K562 (cell line): ENCODE data around the gene FAR1. TPM values are rescaled to one million over a fixed set of nuclear protein-coding genes. Genes with fewer than 3 reads are reported as not detected.

ENCODE experiments used
- ATAC-seq: fragments of 200-7000 bp; cut with Tn5 transposase; 3 replicates; pipeline ENCODE4 v1.9.1; 2020; ENCODE audit warnings: moderate library complexity
- BruUV-seq: library from RNA; stranded (reverse); fragments of 400-500 nt; replicated peaks from 2 replicates; lab custom pipeline; 2021; lab: Mats Ljungman, UMichigan
- CTCF ChIA-PET: fragments of 300-600 bp; formaldehyde crosslinking; extraction: SDS; loops from one replicate; lab custom pipeline; 2021; ENCODE audit warnings: low intra/inter-chr PET ratio; lab: Yijun Ruan, JAX
- POLR2A ChIA-PET: fragments of 300-600, 350-650 bp; sonication (Branson Sonifier 250); formaldehyde crosslinking; extraction: SDS; loops from one replicate; lab custom pipeline; 2021; ENCODE audit warnings: antibody characterized with exemption, inconsistent platforms; lab: Yijun Ruan, JAX
- DNase-seq, 4 experiments: peaks; one replicate each; pipeline versions ENCODE4 v3.0.0 to v3.0.0-alpha.2; 2011 to 2018; ENCODE audit warnings: low spot score in 3 of 4, mixed read lengths in 3 of 4; ENCODE audit errors: extremely low read depth in 1 of 4
- FAIRE-seq: peaks from 2 replicates; lab custom pipeline; 2011; peaks lifted over from hg19 to GRCh38; lab: Jason Lieb, UNC
- H2AFZ ChIP-seq: 2 replicates; pipeline ENCODE4 v1.6.0; 2011; ENCODE audit warnings: low read depth, low read length, control low read depth, inconsistent platforms
- H3K27ac ChIP-seq: fragments of 200-600 bp; 3 replicates; pipeline ENCODE4 v1.8.0; 2011; ENCODE audit warnings: low read depth, mild to moderate bottlenecking, control low read depth, inconsistent platforms, low read length, moderate library complexity, mixed read lengths; ENCODE audit errors: extremely low read depth
- H3K27me3 ChIP-seq, 2 experiments: fragments of 300-600 bp in 1 of 2; 2 replicates in 1 of 2; 3 replicates in 1 of 2; pipeline versions ENCODE4 v1.6.0 to v1.8.0; 2011; ENCODE audit warnings: inconsistent platforms in 2 of 2, low read length in 2 of 2, mild to moderate bottlenecking in 1 of 2, mixed read lengths in 1 of 2, moderate library complexity in 1 of 2; ENCODE audit not compliant: control insufficient read depth in 2 of 2, insufficient read depth in 2 of 2
- H3K36me3 ChIP-seq: fragments of 300-600 bp; 3 replicates; pipeline ENCODE4 v1.8.0; 2011; ENCODE audit warnings: mild to moderate bottlenecking, low read length, inconsistent platforms; ENCODE audit not compliant: control insufficient read depth, insufficient read depth
- H3K4me1 ChIP-seq, 2 experiments: fragments of 200-600 bp in 1 of 2; replicated peaks in 1 of 2; 2 replicates in 1 of 2; 3 replicates in 1 of 2; pipeline versions ENCODE4 v1.5.1 to v1.8.0; 2011; ENCODE audit warnings: inconsistent platforms in 2 of 2, low read length in 2 of 2, mild to moderate bottlenecking in 1 of 2, mixed read lengths in 1 of 2, moderate library complexity in 1 of 2; ENCODE audit not compliant: control insufficient read depth in 2 of 2, insufficient read depth in 2 of 2
- H3K4me2 ChIP-seq: 2 replicates; pipeline ENCODE4 v1.6.1; 2011; ENCODE audit warnings: low read length, control low read depth, inconsistent platforms, mixed read lengths; ENCODE audit not compliant: insufficient read depth
- H3K4me3 ChIP-seq: fragments of 200-600 bp; sonication (generic), shearing (Covaris generic); 2 replicates; pipeline ENCODE4 v1.5.1; 2016; ENCODE audit warnings: control low read depth, inconsistent platforms
- H3K79me2 ChIP-seq: fragments of 200-600 bp; 3 replicates; pipeline ENCODE4 v1.8.0; 2011; ENCODE audit warnings: low read length, inconsistent platforms; ENCODE audit not compliant: control insufficient read depth, insufficient read depth
- H3K9ac ChIP-seq, 2 experiments: 2 replicates each; pipeline versions ENCODE4 v1.6.0 to v1.6.1; 2011; ENCODE audit warnings: low read depth in 2 of 2, low read length in 2 of 2, control low read depth in 1 of 2, inconsistent platforms in 1 of 2, mild to moderate bottlenecking in 1 of 2, mixed read lengths in 1 of 2; ENCODE audit not compliant: insufficient read depth in 1 of 2
- H3K9me1 ChIP-seq: one replicate; pipeline ENCODE4 v1.6.0; 2011; ENCODE audit warnings: inconsistent platforms, mild to moderate bottlenecking, low read length, moderate library complexity; ENCODE audit not compliant: control insufficient read depth, insufficient read depth
- H3K9me3 ChIP-seq: replicated peaks from 2 replicates; pipeline ENCODE4 v1.5.1; 2011; ENCODE audit warnings: low read depth, low read length, inconsistent platforms; ENCODE audit not compliant: control insufficient read depth, insufficient read depth
- H4K20me1 ChIP-seq: replicated peaks from 2 replicates; pipeline ENCODE4 v1.6.1; 2011; ENCODE audit warnings: low read length, inconsistent platforms, mixed read lengths; ENCODE audit not compliant: control insufficient read depth, insufficient read depth
- GATAD2A ChIP-seq: fragments of 450-650 bp; IDR thresholded peaks from 2 replicates; pipeline ENCODE4 v1.6.1; 2017
- HBP1 ChIP-seq: fragments of 450-650 bp; formaldehyde crosslinking; IDR thresholded peaks from 2 replicates; pipeline ENCODE4 v1.4.0; 2022; ENCODE audit warnings: missing genetic modification characterization
- HNRNPUL1 ChIP-seq: fragments of 200-400 bp; formaldehyde crosslinking; IDR thresholded peaks from 2 replicates; pipeline ENCODE4 v1.6.1; 2017; ENCODE audit warnings: low read length
- MIER1 ChIP-seq: fragments of 450-650 bp; IDR thresholded peaks from 2 replicates; pipeline ENCODE4 v1.6.1; 2016; ENCODE audit warnings: antibody characterized with exemption, mild to moderate bottlenecking, low read depth
- NCOA2 ChIP-seq, 2 experiments: fragments of 450-650 bp; IDR thresholded peaks; 2 replicates each; pipeline ENCODE4 v1.6.1; 2018; ENCODE audit warnings: mild to moderate bottlenecking in 2 of 2, moderate library complexity in 1 of 2; ENCODE audit not compliant: partially characterized antibody in 2 of 2
- NONO ChIP-seq, 2 experiments: fragments of 200-400 bp in 1 of 2; fragments of 450-650 bp in 1 of 2; formaldehyde crosslinking in 1 of 2; IDR thresholded peaks; 2 replicates each; pipeline ENCODE4 v1.6.1; 2017; ENCODE audit warnings: low read depth in 2 of 2, mild to moderate bottlenecking in 2 of 2, moderate library complexity in 2 of 2, low read length in 1 of 2
- PTRF ChIP-seq: fragments of 450-650 bp; IDR thresholded peaks from 2 replicates; pipeline ENCODE4 v1.6.1; 2016; ENCODE audit warnings: mild to moderate bottlenecking, missing genetic modification characterization, missing compliant biosample characterization
- SIN3B ChIP-seq: fragments of 450-650 bp; IDR thresholded peaks from 2 replicates; pipeline ENCODE4 v1.6.1; 2017; ENCODE audit warnings: low read depth, mild to moderate bottlenecking, moderate library complexity
- TRIM24 ChIP-seq, 2 experiments: fragments of 450-650 bp; IDR thresholded peaks; 2 replicates each; pipeline ENCODE4 v1.6.1; 2016
- XRCC4 ChIP-seq: IDR thresholded peaks from one replicate; pipeline ENCODE4 v1.6.1; 2011; ENCODE audit not compliant: insufficient read depth, insufficient read length; ENCODE audit errors: extremely low read depth
- ZBTB2 ChIP-seq: fragments of 450-650 bp; IDR thresholded peaks from 2 replicates; pipeline ENCODE4 v1.6.1; 2016; ENCODE audit warnings: antibody characterized with exemption
- ZBTB26 ChIP-seq: fragments of 450-650 bp; formaldehyde crosslinking; IDR thresholded peaks from 2 replicates; pipeline ENCODE4 v1.4.0; 2022; ENCODE audit warnings: missing genetic modification characterization
- ZBTB5 ChIP-seq: fragments of 450-650 bp; IDR thresholded peaks from 2 replicates; pipeline ENCODE4 v1.6.1; 2017; ENCODE audit warnings: antibody characterized with exemption
- ZFP36 ChIP-seq: fragments of 150-350 bp; IDR thresholded peaks from 2 replicates; pipeline ENCODE4 v1.6.1; 2018; ENCODE audit warnings: low read length, low read depth; ENCODE audit not compliant: partially characterized antibody
- ZNF124 ChIP-seq: sonication (generic); formaldehyde crosslinking; IDR thresholded peaks from 2 replicates; pipeline ENCODE4 v1.8.1; 2022; ENCODE audit warnings: missing genetic modification reagents
- ZNF311 ChIP-seq: fragments of 250-450 bp; sonication (Bioruptor Pico); IDR thresholded peaks from 2 replicates; pipeline ENCODE4 v1.4.0; 2020; ENCODE audit warnings: mild to moderate bottlenecking, moderate library complexity
- ZNF551 ChIP-seq: fragments of 250-450 bp; sonication (Bioruptor Pico); IDR thresholded peaks from 2 replicates; pipeline ENCODE4 v1.5.0; 2021; ENCODE audit warnings: mild to moderate bottlenecking, moderate library complexity
- WGBS: fragments of 100-300 bp; shearing (Covaris generic); methylation state at CpG from one replicate; pipeline ENCODE4 v1.1.6; 2016; ENCODE audit warnings: low coverage, mixed read lengths; ENCODE audit not compliant: insufficient coverage; ENCODE audit errors: missing lambda C conversion rate; 5-methylcytosine and 5-hydroxymethylcytosine counted together
- in situ Hi-C: fragments of 300-500 bp; cut with MboI; formaldehyde crosslinking; loops from 4 replicates; pipeline ENCODE4 v1.15.0; 2018; ENCODE audit warnings: inconsistent platforms, mixed read lengths
- intact Hi-C: fragments of 100-400 bp; cut with micrococcal nuclease; formaldehyde crosslinking; loops from 2 replicates; pipeline ENCODE4 v1.14.2; 2022
- polyA plus RNA-seq, 8 experiments: library from polyadenylated mRNA; depleted of rRNA in 4 of 8; stranded (reverse) in 5 of 8; unstranded in 3 of 8; fragments of >200 nt; fragmentation: Nextera tagmentation in 2 of 8; fragmentation: Illumina TruSeq in 1 of 8; extraction: Ambion mirVana in 2 of 8; extraction: Trizol in 1 of 8; gene quantifications; 2 replicates each; pipeline versions ENCODE4 v1.2.1 to v1.2.3, GENCODE V29; 2011 to 2014; ENCODE audit warnings: inconsistent platforms in 1 of 8, missing spikeins in 1 of 8
- total RNA-seq, 7 experiments: library from RNA; depleted of rRNA in 6 of 7; stranded (reverse); fragments of >200 nt in 6 of 7; fragmentation: Illumina TruSeq in 2 of 7; extraction: Trizol in 2 of 7; gene quantifications; 2 replicates each; pipeline versions ENCODE4 v1.2.1 to v1.2.3, GENCODE V29; 2011 to 2021; ENCODE audit warnings: low replicate concordance in 1 of 7

Gene FAR1
- total and polyA plus RNA-seq, 9 of the 15 experiments (the other 6 are each of a cell fraction or from before 2014, with no cell fraction given): 17.7 to 88.2 (median 52.6) TPM

- FAIRE-seq (no peak), DNase-seq (no peak), ATAC-seq (no peak)
- Histone ChIP-seq H4K20me1 (no peaks in the 10 kb centered on the region), H3K27me3 (no peaks in the 10 kb centered on the region), H3K79me2 (no peaks in the 10 kb centered on the region), H3K9ac (no peak overlapping the region), H3K9me1 (no peaks in the 10 kb centered on the region), H3K4me1 (no peaks in the 10 kb centered on the region), H3K36me3 (no peaks in the 10 kb centered on the region), H3K4me2 (no peak overlapping the region), H3K4me3 (no peak overlapping the region), H2AFZ (no peak overlapping the region), H3K27ac (no peak overlapping the region), H3K9me3 (no peaks in the 10 kb centered on the region)
- intact Hi-C loops (no loop called here), in situ Hi-C loops (no loop called here)
- WGBS: 4% methylated on average over 1 of the region's 1 CpG
- CTCF ChIA-PET: no interaction called here
- no TSS peak for BruUV-seq
- POLR2A ChIA-PET: no interaction called here
- TF ChIP-seq ZNF311 (no peak), XRCC4 (no peak), NCOA2 (IDR thresholded peaks at IDR 0.05; ENCODE audit: partially characterized antibody in 2 of 2) (no peak), ZBTB5 (no peak), ZNF124 (CRISPR knock-in tag) (no peak), GATAD2A (no peak), ZNF551 (CRISPR knock-in tag) (no peak), MIER1 (no peak), HBP1 (CRISPR knock-in tag) (no peak), ZBTB26 (CRISPR knock-in tag) (no peak), NONO (IDR thresholded peaks at IDR 0.05; ENCODE audit: low read depth in 2 of 2, low read length in 1 of 2) (no peak), TRIM24 (IDR thresholded peaks at IDR 0.05) (no peak), SIN3B (no peak), PTRF (tag) (no peak), HNRNPUL1 (no peak), ZBTB2 (no peak), ZFP36 (no peak)
Measured at GRCh38 chr11:13629779-13630178, 38.7 kb upstream of the FAR1 start.
